Astrocyte (in vitro differentiated cells and primary cell): ENCODE measurements around the gene MYF5. TPM values are rescaled to one million over a fixed set of nuclear protein-coding genes. Genes with fewer than 3 reads are reported as not detected.

Experiments used
- DNase-seq: peaks from one replicate; pipeline ENCODE4 v3.0.0-alpha.2; 2010; ENCODE audit warnings: low read depth
- FAIRE-seq: peaks from 2 replicates; lab custom pipeline; 2011; peaks lifted over from hg19 to GRCh38; lab: Jason Lieb, UNC
- H2AFZ ChIP-seq: 2 replicates; pipeline ENCODE4 v1.6.0; 2012; ENCODE audit warnings: low read depth, low read length, inconsistent platforms
- H3K27ac ChIP-seq: 2 replicates; pipeline ENCODE4 v1.5.1; 2011; ENCODE audit warnings: low read depth, low read length, inconsistent platforms
- H3K27me3 ChIP-seq: 2 replicates; pipeline ENCODE4 v1.6.0; 2011; ENCODE audit warnings: low read length, inconsistent platforms; ENCODE audit not compliant: insufficient read depth
- H3K36me3 ChIP-seq: 2 replicates; pipeline ENCODE4 v1.5.1; 2011; ENCODE audit warnings: low read length, inconsistent platforms; ENCODE audit not compliant: insufficient read depth
- H3K4me1 ChIP-seq: 2 replicates; pipeline ENCODE4 v1.5.1; 2011; ENCODE audit warnings: low read length, inconsistent platforms; ENCODE audit not compliant: insufficient read depth
- H3K4me2 ChIP-seq: 2 replicates; pipeline ENCODE4 v1.6.0; 2012; ENCODE audit warnings: low read length, inconsistent platforms
- H3K4me3 ChIP-seq: 2 replicates; pipeline ENCODE4 v1.5.1; 2011; ENCODE audit warnings: low read depth, mild to moderate bottlenecking, low read length, inconsistent platforms; ENCODE audit not compliant: insufficient read depth
- H3K79me2 ChIP-seq: 2 replicates; pipeline ENCODE4 v1.6.0; 2012; ENCODE audit warnings: mild to moderate bottlenecking, low read length, inconsistent platforms; ENCODE audit not compliant: insufficient read depth
- H3K9ac ChIP-seq: 2 replicates; pipeline ENCODE4 v1.6.0; 2012; ENCODE audit warnings: mild to moderate bottlenecking, low read length, inconsistent platforms
- H3K9me3 ChIP-seq: 2 replicates; pipeline ENCODE4 v1.5.1; 2012; ENCODE audit warnings: low read depth, mild to moderate bottlenecking, low read length, inconsistent platforms; ENCODE audit not compliant: insufficient read depth
- H4K20me1 ChIP-seq: 2 replicates; pipeline ENCODE4 v1.6.0; 2012; ENCODE audit warnings: low read length, inconsistent platforms; ENCODE audit not compliant: insufficient read depth
- H3K27ac Mint-ChIP-seq: one replicate; pipeline ENCODE4 v1.8.0; 2021; ENCODE audit warnings: mild to moderate bottlenecking, mixed read lengths; ENCODE audit not compliant: unreplicated experiment
- H3K27me3 Mint-ChIP-seq: one replicate; pipeline ENCODE4 v1.8.0; 2021; ENCODE audit warnings: low read depth, mixed read lengths; ENCODE audit not compliant: unreplicated experiment
- H3K36me3 Mint-ChIP-seq: one replicate; pipeline ENCODE4 v1.8.0; 2021; ENCODE audit warnings: low read depth, mixed read lengths; ENCODE audit not compliant: unreplicated experiment
- H3K4me1 Mint-ChIP-seq: one replicate; pipeline ENCODE4 v1.8.0; 2021; ENCODE audit warnings: low read depth, mixed read lengths; ENCODE audit not compliant: unreplicated experiment
- H3K4me3 Mint-ChIP-seq: one replicate; pipeline ENCODE4 v1.8.0; 2021; ENCODE audit warnings: mild to moderate bottlenecking, moderate library complexity, mixed read lengths; ENCODE audit not compliant: unreplicated experiment
- H3K9me3 Mint-ChIP-seq: one replicate; pipeline ENCODE4 v1.8.0; 2021; ENCODE audit warnings: mild to moderate bottlenecking, mixed read lengths; ENCODE audit not compliant: unreplicated experiment
- EZH2 ChIP-seq: IDR thresholded peaks from 2 replicates; pipeline ENCODE4 v1.6.1; 2012; ENCODE audit warnings: mild to moderate bottlenecking, low read length, inconsistent platforms; ENCODE audit not compliant: insufficient read depth
- total RNA-seq: library from RNA; stranded (reverse); gene quantifications from 2 replicates; pipeline ENCODE4 v1.2.1, GENCODE V29; 2021
- TF ChIP-seq, protein P1 (sequence below): IDR thresholded peaks from 2 replicates; pipeline ENCODE4 v1.5.1; 2011; ENCODE audit warnings: low read depth, mild to moderate bottlenecking, inconsistent platforms, low read length, moderate library complexity; ENCODE audit not compliant: insufficient read depth

The MYF5 gene
- total RNA-seq, 1 donor from 2014 or later: not detected

GRCh38 chr12:80749456-80749855, 32.7 kb downstream of the MYF5 start:
- no peak overlapping the region for H2AFZ ChIP-seq
- H3K9me3 ChIP-seq: no peaks in the 10 kb centered on the region
- Mint-ChIP-seq H3K4me3 (no peak overlapping the region), H3K36me3 (no peaks in the 10 kb centered on the region), H3K27me3 (no peaks in the 10 kb centered on the region), H3K9me3 (no peaks in the 10 kb centered on the region), H3K27ac (no peak overlapping the region), H3K4me1 (peaks cover 2% of the 10 kb centered on the region)
- no peak overlapping the region for H3K27ac ChIP-seq
- TF ChIP-seq, protein P1, sequence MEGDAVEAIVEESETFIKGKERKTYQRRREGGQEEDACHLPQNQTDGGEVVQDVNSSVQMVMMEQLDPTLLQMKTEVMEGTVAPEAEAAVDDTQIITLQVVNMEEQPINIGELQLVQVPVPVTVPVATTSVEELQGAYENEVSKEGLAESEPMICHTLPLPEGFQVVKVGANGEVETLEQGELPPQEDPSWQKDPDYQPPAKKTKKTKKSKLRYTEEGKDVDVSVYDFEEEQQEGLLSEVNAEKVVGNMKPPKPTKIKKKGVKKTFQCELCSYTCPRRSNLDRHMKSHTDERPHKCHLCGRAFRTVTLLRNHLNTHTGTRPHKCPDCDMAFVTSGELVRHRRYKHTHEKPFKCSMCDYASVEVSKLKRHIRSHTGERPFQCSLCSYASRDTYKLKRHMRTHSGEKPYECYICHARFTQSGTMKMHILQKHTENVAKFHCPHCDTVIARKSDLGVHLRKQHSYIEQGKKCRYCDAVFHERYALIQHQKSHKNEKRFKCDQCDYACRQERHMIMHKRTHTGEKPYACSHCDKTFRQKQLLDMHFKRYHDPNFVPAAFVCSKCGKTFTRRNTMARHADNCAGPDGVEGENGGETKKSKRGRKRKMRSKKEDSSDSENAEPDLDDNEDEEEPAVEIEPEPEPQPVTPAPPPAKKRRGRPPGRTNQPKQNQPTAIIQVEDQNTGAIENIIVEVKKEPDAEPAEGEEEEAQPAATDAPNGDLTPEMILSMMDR: no peak
- no peak for TF ChIP-seq EZH2
- no peaks in the 10 kb centered on the region for H3K79me2 ChIP-seq
- H4K20me1 ChIP-seq: no peaks in the 10 kb centered on the region
- H3K4me3 ChIP-seq: no peak overlapping the region
- no peak overlapping the region for H3K9ac ChIP-seq
- no peak for FAIRE-seq
- H3K4me1 ChIP-seq: no peaks in the 10 kb centered on the region
- H3K27me3 ChIP-seq: no peaks in the 10 kb centered on the region
- DNase-seq: no peak
- no peaks in the 10 kb centered on the region for H3K36me3 ChIP-seq
- H3K4me2 ChIP-seq: no peak overlapping the region

- no peak for FAIRE-seq
- Histone ChIP-seq H3K9me3 (no peaks in the 10 kb centered on the region), H3K27ac (no peak overlapping the region), H3K36me3 (no peaks in the 10 kb centered on the region), H3K4me1 (no peaks in the 10 kb centered on the region), H3K79me2 (no peaks in the 10 kb centered on the region), H3K9ac (no peak overlapping the region), H3K27me3 (no peaks in the 10 kb centered on the region), H4K20me1 (no peaks in the 10 kb centered on the region), H3K4me2 (no peak overlapping the region), H2AFZ (no peak overlapping the region), H3K4me3 (no peak overlapping the region)
- Mint-ChIP-seq H3K4me3 (no peak overlapping the region), H3K27ac (no peak overlapping the region), H3K9me3 (no peaks in the 10 kb centered on the region), H3K27me3 (no peaks in the 10 kb centered on the region), H3K4me1 (peaks cover 11% of the 10 kb centered on the region), H3K36me3 (no peaks in the 10 kb centered on the region)
- TF ChIP-seq, protein P1: no peak
- no peak for TF ChIP-seq EZH2
- peak; percentile 12 for DNase-seq
Observed at GRCh38 chr12:80752464-80752863, 35.8 kb downstream of the MYF5 start.

DNA sequence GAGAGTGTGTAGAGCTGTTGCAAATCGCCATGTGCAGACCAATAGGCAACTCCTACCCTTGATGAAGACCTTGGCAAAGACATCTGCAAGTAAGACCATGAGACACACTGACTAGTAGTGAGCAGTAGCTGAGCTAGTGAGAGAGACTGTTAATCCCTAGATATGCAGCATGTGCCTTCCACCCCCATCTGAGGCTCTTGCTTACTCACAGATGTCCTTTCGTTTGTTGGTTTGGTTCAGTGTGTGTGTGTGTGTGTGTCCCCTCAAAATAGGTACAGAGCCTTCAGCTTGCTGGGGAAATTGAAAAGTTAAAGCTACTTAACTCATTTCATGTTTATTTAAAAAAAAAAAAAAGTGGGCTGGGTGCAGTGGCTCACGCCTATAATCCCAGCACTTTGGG, 37.6 kb downstream of the MYF5 start:
- Histone ChIP-seq H3K36me3 (no peaks in the 10 kb centered on the region), H3K4me2 (no peak overlapping the region), H3K4me3 (no peak overlapping the region), H3K9ac (no peak overlapping the region), H3K27ac (no peak overlapping the region), H3K27me3 (no peaks in the 10 kb centered on the region), H3K79me2 (no peaks in the 10 kb centered on the region), H4K20me1 (no peaks in the 10 kb centered on the region), H2AFZ (no peak overlapping the region), H3K4me1 (no peaks in the 10 kb centered on the region), H3K9me3 (no peaks in the 10 kb centered on the region)
- Mint-ChIP-seq H3K36me3 (no peaks in the 10 kb centered on the region), H3K27ac (no peak overlapping the region), H3K9me3 (no peaks in the 10 kb centered on the region), H3K4me3 (no peak overlapping the region), H3K27me3 (no peaks in the 10 kb centered on the region), H3K4me1 (peaks cover 11% of the 10 kb centered on the region)
- DNase-seq: no peak
- TF ChIP-seq, protein P1: no peak
- no peak for TF ChIP-seq EZH2
- no peak for FAIRE-seq
